GM12878 (cell line): Measurements from ENCODE around the gene RPL21. TPM values are rescaled to one million over a fixed set of nuclear protein-coding genes. Genes with fewer than 3 reads are reported as not detected.

Experiments used
- EED ChIP-seq: sonication (generic); IDR thresholded peaks from 2 replicates; pipeline ENCODE4 v1.6.1; 2016; ENCODE audit warnings: antibody characterized with exemption, low read depth
- EP300 ChIP-seq, 2 experiments: fragments of 150-350 bp in 1 of 2; IDR thresholded peaks; 2 replicates each; pipeline ENCODE4 v1.6.1; 2011 to 2012; ENCODE audit warnings: low read depth in 2 of 2, low read length in 2 of 2, borderline replicate concordance in 1 of 2, improper control_type of control experiment in 1 of 2, inconsistent platforms in 1 of 2; ENCODE audit not compliant: control insufficient read depth in 1 of 2
- ESRRA ChIP-seq: IDR thresholded peaks from 2 replicates; pipeline ENCODE4 v1.6.1; 2012; ENCODE audit warnings: mild to moderate bottlenecking, low read length, improper control_type of control experiment
- HDAC6 ChIP-seq: fragments of 200-600 bp; sonication (generic); IDR thresholded peaks from one replicate; pipeline ENCODE4 v1.8.0; 2017; ENCODE audit warnings: antibody characterized with exemption; ENCODE audit not compliant: unreplicated experiment
- IKZF1 ChIP-seq: fragments of 450-650 bp; conservative IDR thresholded peaks from 2 replicates; pipeline ENCODE4 v1.6.1; 2017; ENCODE audit warnings: antibody characterized with exemption, mild to moderate bottlenecking
- IRF4 ChIP-seq: IDR thresholded peaks from 2 replicates; pipeline ENCODE4 v1.6.1; 2011; ENCODE audit warnings: low read depth, low read length
- LARP7 ChIP-seq: fragments of 450-650 bp; IDR thresholded peaks from 2 replicates; pipeline ENCODE4 v1.6.1; 2017; ENCODE audit warnings: mild to moderate bottlenecking
- MXI1 ChIP-seq: fragments of 150-350 bp; IDR thresholded peaks from 2 replicates; pipeline ENCODE4 v1.6.1; 2011; ENCODE audit warnings: low read depth, mild to moderate bottlenecking, inconsistent platforms, low read length, improper control_type of control experiment
- MYC ChIP-seq: IDR thresholded peaks from 2 replicates; pipeline ENCODE4 v1.6.1; 2011; ENCODE audit warnings: mild to moderate bottlenecking, low read length, moderate library complexity, inconsistent platforms; ENCODE audit not compliant: insufficient read depth, insufficient replicate concordance, insufficient read length, severe bottlenecking
- NFYB ChIP-seq: IDR thresholded peaks from 2 replicates; pipeline ENCODE4 v1.6.1; 2011; ENCODE audit warnings: low read depth, mild to moderate bottlenecking, low read length, improper control_type of control experiment, moderate library complexity; ENCODE audit not compliant: insufficient read depth
- NR2C1 ChIP-seq: fragments of 450-650 bp; IDR thresholded peaks from 2 replicates; pipeline ENCODE4 v1.6.1; 2017; ENCODE audit warnings: antibody characterized with exemption, mild to moderate bottlenecking, moderate library complexity
- SMAD5 ChIP-seq: IDR thresholded peaks from 2 replicates; pipeline ENCODE4 v1.6.1; 2016; ENCODE audit warnings: antibody characterized with exemption, low read depth
- SRF ChIP-seq, 2 experiments: IDR thresholded peaks; 2 replicates each; pipeline ENCODE4 v1.6.1; 2011; ENCODE audit warnings: low read depth in 2 of 2, low read length in 2 of 2, mild to moderate bottlenecking in 1 of 2, moderate library complexity in 1 of 2
- YY1 ChIP-seq: IDR thresholded peaks from 2 replicates; pipeline ENCODE4 v1.6.1; 2011; ENCODE audit warnings: low read depth, mild to moderate bottlenecking, low read length
- polyA plus RNA-seq, 11 experiments: library from polyadenylated mRNA; depleted of rRNA in 4 of 11; unstranded in 6 of 11; stranded (reverse) in 5 of 11; fragments of >200 nt; fragmentation: Nextera tagmentation in 4 of 11; fragmentation: Illumina TruSeq in 1 of 11; extraction: Ambion mirVana in 4 of 11; extraction: Trizol in 1 of 11; gene quantifications; 1 replicate in 1 of 11; 2 replicates in 10 of 11; pipeline versions ENCODE4 v1.2.1 to v1.2.3, GENCODE V29; 2011 to 2016; ENCODE audit warnings: inconsistent platforms in 2 of 11, missing spikeins in 2 of 11, low read depth in 1 of 11
- total RNA-seq, 4 experiments: library from RNA; depleted of rRNA in 3 of 4; stranded (reverse); fragments of >200 nt in 3 of 4; fragmentation: Illumina TruSeq in 1 of 4; extraction: Trizol in 1 of 4; gene quantifications; 2 replicates each; pipeline versions ENCODE4 v1.2.1 to v1.2.3, GENCODE V29; 2013 to 2021
- TF ChIP-seq, protein P1 (sequence below): fragments of 450-650 bp; IDR thresholded peaks from 2 replicates; pipeline ENCODE4 v1.6.1; 2017; ENCODE audit warnings: mild to moderate bottlenecking, moderate library complexity
- TF ChIP-seq, protein P2 (sequence below): fragments of 450-650 bp; conservative IDR thresholded peaks from 2 replicates; pipeline ENCODE4 v1.6.1; 2017; ENCODE audit warnings: mild to moderate bottlenecking, moderate library complexity
- TF ChIP-seq, protein P3 (sequence below): fragments of 450-650 bp; IDR thresholded peaks from 2 replicates; pipeline ENCODE4 v1.6.1; 2017; ENCODE audit warnings: mild to moderate bottlenecking, moderate library complexity

RPL21 gene
- total and polyA plus RNA-seq, 10 of the 15 experiments (the other 5 are each of a cell fraction or from before 2014, with no cell fraction given): 817 to 9,760 (median 1,698) TPM

DNA sequence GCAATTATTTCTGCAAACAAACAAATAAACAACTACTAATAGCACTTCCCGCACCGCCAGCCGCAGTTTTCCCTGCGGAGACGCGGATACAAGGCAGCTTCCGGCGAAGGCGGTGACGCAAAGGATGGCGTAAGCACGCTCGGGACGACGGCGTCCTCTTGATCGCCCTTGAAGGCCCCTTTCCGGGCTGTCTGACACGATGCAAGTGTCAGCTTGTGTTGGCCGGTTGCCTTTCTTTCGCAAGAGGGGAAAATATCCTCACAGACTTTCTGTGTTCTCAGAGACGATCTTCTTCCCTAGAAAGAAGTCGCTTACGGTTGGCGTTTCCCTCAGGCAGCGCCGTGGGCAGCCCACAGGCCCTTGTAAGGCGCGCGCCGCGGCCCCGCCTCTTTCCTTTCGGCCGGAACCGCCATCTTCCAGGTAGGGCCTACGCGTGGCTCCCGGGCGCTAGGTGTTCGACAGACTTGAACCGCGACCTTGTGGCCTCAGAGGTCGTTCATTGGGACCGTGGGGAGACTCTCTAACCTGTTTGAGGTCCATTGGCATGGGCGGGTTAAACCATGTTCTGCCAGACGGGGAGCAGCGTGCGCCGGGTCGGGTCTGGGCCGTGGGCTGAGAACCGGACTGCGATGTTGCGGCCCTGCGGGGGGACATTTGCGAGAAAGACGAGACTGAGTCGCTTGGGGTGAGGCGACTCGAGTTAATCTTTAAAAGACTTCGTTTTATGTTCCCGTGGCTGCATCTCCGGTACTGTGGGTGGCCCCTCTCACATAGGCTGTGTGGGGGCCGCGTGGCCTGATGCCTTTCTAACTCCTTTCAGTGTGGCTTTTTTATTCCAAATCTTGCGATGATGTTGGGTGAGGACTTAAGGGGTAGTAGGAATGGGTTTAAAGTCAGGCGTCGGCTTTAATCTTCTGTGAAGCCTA is at the start of gene RPL21 (continued):
- TF ChIP-seq EP300 (IDR thresholded peaks at IDR 0.05; ENCODE audit: borderline replicate concordance in 1 of 2, control insufficient read depth in 1 of 2, low read depth in 2 of 2, low read length in 2 of 2) (no peak), SMAD5 (peak; percentile 94), IKZF1 (peak; percentile 88), IRF4 (peak; percentile 49; the same call in 1 of the 2 replicates), MXI1 (peak; percentile 72; the same call in 1 of the 2 replicates), NFYB (no peak), EED (peak; percentile 72), YY1 (peak; percentile 94), SRF (IDR thresholded peaks at IDR 0.05; ENCODE audit: low read depth in 2 of 2, low read length in 2 of 2) (peak; percentile 70 to 89; a peak in 3 of 4 replicates), LARP7 (peak; percentile 83), MYC (peak; percentile 90), HDAC6 (no peak), ESRRA (peak; percentile 94; the same call in 1 of the 2 replicates), NR2C1 (no peak)
- TF ChIP-seq, protein P1, sequence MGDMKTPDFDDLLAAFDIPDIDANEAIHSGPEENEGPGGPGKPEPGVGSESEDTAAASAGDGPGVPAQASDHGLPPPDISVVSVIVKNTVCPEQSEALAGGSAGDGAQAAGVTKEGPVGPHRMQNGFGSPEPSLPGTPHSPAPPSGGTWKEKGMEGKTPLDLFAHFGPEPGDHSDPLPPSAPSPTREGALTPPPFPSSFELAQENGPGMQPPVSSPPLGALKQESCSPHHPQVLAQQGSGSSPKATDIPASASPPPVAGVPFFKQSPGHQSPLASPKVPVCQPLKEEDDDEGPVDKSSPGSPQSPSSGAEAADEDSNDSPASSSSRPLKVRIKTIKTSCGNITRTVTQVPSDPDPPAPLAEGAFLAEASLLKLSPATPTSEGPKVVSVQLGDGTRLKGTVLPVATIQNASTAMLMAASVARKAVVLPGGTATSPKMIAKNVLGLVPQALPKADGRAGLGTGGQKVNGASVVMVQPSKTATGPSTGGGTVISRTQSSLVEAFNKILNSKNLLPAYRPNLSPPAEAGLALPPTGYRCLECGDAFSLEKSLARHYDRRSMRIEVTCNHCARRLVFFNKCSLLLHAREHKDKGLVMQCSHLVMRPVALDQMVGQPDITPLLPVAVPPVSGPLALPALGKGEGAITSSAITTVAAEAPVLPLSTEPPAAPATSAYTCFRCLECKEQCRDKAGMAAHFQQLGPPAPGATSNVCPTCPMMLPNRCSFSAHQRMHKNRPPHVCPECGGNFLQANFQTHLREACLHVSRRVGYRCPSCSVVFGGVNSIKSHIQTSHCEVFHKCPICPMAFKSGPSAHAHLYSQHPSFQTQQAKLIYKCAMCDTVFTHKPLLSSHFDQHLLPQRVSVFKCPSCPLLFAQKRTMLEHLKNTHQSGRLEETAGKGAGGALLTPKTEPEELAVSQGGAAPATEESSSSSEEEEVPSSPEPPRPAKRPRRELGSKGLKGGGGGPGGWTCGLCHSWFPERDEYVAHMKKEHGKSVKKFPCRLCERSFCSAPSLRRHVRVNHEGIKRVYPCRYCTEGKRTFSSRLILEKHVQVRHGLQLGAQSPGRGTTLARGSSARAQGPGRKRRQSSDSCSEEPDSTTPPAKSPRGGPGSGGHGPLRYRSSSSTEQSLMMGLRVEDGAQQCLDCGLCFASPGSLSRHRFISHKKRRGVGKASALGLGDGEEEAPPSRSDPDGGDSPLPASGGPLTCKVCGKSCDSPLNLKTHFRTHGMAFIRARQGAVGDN: peak; percentile 89
- TF ChIP-seq, protein P2, sequence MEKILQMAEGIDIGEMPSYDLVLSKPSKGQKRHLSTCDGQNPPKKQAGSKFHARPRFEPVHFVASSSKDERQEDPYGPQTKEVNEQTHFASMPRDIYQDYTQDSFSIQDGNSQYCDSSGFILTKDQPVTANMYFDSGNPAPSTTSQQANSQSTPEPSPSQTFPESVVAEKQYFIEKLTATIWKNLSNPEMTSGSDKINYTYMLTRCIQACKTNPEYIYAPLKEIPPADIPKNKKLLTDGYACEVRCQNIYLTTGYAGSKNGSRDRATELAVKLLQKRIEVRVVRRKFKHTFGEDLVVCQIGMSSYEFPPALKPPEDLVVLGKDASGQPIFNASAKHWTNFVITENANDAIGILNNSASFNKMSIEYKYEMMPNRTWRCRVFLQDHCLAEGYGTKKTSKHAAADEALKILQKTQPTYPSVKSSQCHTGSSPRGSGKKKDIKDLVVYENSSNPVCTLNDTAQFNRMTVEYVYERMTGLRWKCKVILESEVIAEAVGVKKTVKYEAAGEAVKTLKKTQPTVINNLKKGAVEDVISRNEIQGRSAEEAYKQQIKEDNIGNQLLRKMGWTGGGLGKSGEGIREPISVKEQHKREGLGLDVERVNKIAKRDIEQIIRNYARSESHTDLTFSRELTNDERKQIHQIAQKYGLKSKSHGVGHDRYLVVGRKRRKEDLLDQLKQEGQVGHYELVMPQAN: peak; percentile 79
- TF ChIP-seq, protein P3, sequence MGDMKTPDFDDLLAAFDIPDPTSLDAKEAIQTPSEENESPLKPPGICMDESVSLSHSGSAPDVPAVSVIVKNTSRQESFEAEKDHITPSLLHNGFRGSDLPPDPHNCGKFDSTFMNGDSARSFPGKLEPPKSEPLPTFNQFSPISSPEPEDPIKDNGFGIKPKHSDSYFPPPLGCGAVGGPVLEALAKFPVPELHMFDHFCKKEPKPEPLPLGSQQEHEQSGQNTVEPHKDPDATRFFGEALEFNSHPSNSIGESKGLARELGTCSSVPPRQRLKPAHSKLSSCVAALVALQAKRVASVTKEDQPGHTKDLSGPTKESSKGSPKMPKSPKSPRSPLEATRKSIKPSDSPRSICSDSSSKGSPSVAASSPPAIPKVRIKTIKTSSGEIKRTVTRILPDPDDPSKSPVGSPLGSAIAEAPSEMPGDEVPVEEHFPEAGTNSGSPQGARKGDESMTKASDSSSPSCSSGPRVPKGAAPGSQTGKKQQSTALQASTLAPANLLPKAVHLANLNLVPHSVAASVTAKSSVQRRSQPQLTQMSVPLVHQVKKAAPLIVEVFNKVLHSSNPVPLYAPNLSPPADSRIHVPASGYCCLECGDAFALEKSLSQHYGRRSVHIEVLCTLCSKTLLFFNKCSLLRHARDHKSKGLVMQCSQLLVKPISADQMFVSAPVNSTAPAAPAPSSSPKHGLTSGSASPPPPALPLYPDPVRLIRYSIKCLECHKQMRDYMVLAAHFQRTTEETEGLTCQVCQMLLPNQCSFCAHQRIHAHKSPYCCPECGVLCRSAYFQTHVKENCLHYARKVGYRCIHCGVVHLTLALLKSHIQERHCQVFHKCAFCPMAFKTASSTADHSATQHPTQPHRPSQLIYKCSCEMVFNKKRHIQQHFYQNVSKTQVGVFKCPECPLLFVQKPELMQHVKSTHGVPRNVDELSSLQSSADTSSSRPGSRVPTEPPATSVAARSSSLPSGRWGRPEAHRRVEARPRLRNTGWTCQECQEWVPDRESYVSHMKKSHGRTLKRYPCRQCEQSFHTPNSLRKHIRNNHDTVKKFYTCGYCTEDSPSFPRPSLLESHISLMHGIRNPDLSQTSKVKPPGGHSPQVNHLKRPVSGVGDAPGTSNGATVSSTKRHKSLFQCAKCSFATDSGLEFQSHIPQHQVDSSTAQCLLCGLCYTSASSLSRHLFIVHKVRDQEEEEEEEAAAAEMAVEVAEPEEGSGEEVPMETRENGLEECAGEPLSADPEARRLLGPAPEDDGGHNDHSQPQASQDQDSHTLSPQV: peak; percentile 93
